ENCODE measurements around the gene WDR88. TPM values are rescaled to one million over a fixed set of nuclear protein-coding genes. Genes with fewer than 3 reads are reported as not detected.

The WDR88 gene
- total RNA-seq, 2 donors from 2014 or later, result not detected

DNA sequence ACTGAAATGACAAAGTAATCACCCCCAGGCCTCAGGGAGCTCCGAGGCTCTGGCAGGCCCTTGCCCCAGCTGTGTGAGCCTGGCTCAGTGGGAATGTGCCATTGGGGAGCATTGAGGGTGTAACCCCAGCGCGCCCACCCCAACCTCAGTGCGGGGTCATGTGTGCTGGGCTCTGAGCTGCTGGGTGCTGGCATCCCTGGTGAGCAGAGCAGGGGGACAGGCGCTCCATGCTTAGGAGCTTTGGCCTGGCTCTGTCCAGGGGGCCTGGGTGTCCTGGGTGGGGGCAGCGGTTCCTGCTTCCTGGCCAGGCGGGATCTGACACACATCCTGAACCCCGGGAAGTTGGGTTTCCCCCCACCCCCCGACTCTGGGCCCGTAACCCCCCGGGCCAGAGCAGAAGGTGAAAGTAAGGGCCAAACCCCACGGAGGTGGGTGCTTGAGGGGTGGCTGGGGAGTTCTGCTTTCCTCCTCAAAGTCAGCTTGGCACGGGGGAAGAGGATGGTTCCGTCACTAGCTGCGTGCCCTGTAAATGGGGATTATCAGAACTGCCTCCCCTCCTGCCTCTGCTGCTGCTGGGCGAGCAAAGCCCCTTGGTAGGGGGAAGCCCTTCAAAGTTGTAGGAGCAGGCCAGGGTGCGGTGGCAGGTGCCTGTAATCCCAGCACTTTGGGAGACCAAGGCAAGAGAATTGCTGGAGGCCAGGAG, 63.9 kb downstream of the WDR88 start:
- no peak overlapping the region for H3K27ac ChIP-seq
- TF ChIP-seq, protein P1, sequence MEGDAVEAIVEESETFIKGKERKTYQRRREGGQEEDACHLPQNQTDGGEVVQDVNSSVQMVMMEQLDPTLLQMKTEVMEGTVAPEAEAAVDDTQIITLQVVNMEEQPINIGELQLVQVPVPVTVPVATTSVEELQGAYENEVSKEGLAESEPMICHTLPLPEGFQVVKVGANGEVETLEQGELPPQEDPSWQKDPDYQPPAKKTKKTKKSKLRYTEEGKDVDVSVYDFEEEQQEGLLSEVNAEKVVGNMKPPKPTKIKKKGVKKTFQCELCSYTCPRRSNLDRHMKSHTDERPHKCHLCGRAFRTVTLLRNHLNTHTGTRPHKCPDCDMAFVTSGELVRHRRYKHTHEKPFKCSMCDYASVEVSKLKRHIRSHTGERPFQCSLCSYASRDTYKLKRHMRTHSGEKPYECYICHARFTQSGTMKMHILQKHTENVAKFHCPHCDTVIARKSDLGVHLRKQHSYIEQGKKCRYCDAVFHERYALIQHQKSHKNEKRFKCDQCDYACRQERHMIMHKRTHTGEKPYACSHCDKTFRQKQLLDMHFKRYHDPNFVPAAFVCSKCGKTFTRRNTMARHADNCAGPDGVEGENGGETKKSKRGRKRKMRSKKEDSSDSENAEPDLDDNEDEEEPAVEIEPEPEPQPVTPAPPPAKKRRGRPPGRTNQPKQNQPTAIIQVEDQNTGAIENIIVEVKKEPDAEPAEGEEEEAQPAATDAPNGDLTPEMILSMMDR (IDR thresholded peaks at IDR 0.05), result no peak
- TF ChIP-seq POLR2A (IDR thresholded peaks at IDR 0.05), result no peak
- H3K36me3 ChIP-seq (replicated peaks in 1 of 2; ENCODE audit: insufficient read depth in 1 of 2, low read depth in 2 of 2), result no peaks in the 10 kb centered on the region
- no peak for ATAC-seq
- no peak overlapping the region for H3K4me3 ChIP-seq
- no peak for DNase-seq
- intact Hi-C loops (cut with DNase I), result no loop called here
- WGBS, 2 donors, result 74 to 83% methylated on average over 1 to 17 of the region's 17 CpGs
- H3K27me3 ChIP-seq, result no peaks in the 10 kb centered on the region
- H3K9me3 ChIP-seq, result no peaks in the 10 kb centered on the region
- H3K4me1 ChIP-seq, result peaks cover 18% of the 10 kb centered on the region

DNA sequence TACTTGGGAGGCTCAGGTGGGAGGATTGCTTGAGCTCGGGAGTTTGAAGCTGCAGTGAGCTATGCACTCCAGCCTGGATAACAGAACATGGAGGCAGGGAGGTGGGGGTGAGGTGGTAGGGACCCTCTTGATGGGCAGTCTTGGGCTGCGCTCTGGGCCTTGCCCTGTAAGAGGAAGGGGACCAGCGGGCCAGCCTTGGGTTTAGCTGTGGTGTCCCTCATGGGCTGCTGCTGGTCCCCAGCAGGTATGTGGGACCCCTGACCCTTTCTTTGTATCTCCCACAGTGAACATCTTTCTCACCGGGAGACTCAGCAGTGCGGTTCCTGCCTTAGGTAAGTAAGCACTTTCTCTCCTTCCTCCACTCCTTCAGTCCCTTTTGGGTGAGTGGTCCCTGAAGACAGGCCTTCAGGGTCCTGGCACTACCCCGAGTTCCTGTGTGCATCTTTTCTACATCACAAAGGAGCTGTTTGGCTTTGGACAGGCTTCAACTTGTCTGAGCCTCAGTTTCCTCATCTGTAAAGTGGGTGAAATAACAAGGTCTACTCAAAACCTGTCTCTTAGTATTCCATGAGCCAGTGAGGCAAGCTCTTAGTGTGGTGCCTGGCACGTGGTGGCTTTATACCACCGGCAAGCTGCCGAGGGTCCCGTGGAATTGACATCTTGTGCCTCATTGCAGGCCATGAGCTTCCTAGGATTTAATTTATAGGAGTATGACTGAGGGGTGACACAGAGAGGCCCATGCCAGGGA, 64.7 kb downstream of the WDR88 start:
- ATAC-seq (no peak), DNase-seq (no peak)
- no peak overlapping the region for H3K4me3 ChIP-seq
- no peak for TF ChIP-seq POLR2A (IDR thresholded peaks at IDR 0.05)
- TF ChIP-seq, protein P1 (IDR thresholded peaks at IDR 0.05), result no peak
- no peak overlapping the region for H3K27ac ChIP-seq
- WGBS, 2 donors, result 90 to 92% methylated on average over 9 to 10 of the region's 10 CpGs
- H3K9me3 ChIP-seq, result no peaks in the 10 kb centered on the region
- H3K27me3 ChIP-seq, result no peaks in the 10 kb centered on the region
- intact Hi-C loops (cut with DNase I), result no loop called here
- peaks cover 18% of the 10 kb centered on the region for H3K4me1 ChIP-seq
- no peaks in the 10 kb centered on the region for H3K36me3 ChIP-seq (replicated peaks in 1 of 2; ENCODE audit: insufficient read depth in 1 of 2, low read depth in 2 of 2)

DNA sequence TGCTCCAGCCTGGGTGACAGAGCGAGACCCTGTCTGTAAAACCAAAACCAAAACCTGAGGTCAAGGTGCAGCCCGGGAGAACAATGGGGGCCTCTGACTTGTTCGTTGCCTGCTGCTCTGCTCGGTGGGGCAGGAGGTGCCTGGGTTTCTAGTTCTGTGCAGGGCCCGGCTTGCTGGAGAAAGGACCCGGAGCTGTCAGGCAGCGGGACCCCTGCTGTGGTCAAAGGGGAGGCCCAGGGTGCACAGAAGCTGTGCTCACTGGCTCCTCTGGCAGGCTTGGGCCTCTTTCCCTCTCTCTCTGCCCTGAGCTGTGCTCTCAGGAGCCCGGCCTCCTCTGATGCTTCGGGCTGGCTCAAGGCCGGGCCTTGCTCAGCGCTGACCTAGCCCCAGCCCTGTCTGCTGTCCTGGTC, 65.7 kb downstream of the WDR88 start:
- no peaks in the 10 kb centered on the region for H3K27me3 ChIP-seq
- H3K36me3 ChIP-seq (replicated peaks in 1 of 2; ENCODE audit: insufficient read depth in 1 of 2, low read depth in 2 of 2), result no peaks in the 10 kb centered on the region
- no peak overlapping the region for H3K4me3 ChIP-seq
- H3K9me3 ChIP-seq, result no peaks in the 10 kb centered on the region
- H3K27ac ChIP-seq, result no peak overlapping the region
- TF ChIP-seq, protein P1 (IDR thresholded peaks at IDR 0.05), result no peak
- no peak for TF ChIP-seq POLR2A (IDR thresholded peaks at IDR 0.05)
- ATAC-seq (no peak), DNase-seq (no peak)
- WGBS, 2 donors, result 89 to 96% methylated on average over 8 to 11 of the region's 11 CpGs
- peaks cover 18% of the 10 kb centered on the region for H3K4me1 ChIP-seq
- intact Hi-C loops (cut with DNase I), result no loop called here

DNA sequence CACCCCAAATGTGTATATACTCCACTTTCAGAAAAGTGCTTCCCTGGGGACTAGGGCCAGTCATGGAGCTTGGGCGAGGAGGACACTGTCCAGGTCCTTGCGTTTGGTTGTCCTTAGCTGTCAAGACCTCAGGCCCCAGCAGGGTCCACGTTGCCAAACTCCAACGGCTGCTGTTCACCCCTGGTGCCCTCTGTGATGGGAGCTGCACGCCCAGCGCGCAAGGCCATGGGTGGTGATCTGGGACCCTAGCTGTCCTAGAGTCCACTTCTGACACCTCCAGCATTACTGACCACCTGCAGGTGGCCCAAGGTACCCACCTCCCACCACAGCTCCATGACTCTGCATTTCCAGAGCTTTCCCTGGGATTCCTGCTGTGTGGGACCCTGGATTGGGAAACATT, 66.3 kb downstream of the WDR88 start:
- Histone ChIP-seq H3K4me1 (peaks cover 18% of the 10 kb centered on the region), H3K9me3 (no peaks in the 10 kb centered on the region), H3K27me3 (no peaks in the 10 kb centered on the region), H3K27ac (no peak overlapping the region), H3K36me3 (replicated peaks in 1 of 2; ENCODE audit: insufficient read depth in 1 of 2, low read depth in 2 of 2) (no peaks in the 10 kb centered on the region), H3K4me3 (no peak overlapping the region)
- intact Hi-C loops (cut with DNase I), result no loop called here
- ATAC-seq (no peak), DNase-seq (no peak)
- TF ChIP-seq POLR2A (IDR thresholded peaks at IDR 0.05), result no peak
- TF ChIP-seq, protein P1 (IDR thresholded peaks at IDR 0.05), result no peak
- WGBS, 2 donors, result 92 to 98% methylated on average over 7 of the region's 7 CpGs

Measured in body of pancreas (tissue), 4 donors.